Endothelial cell of coronary artery (primary cell): Measurements from ENCODE around the gene ZSWIM6. TPM values are rescaled to one million over a fixed set of nuclear protein-coding genes. Genes with fewer than 3 reads are reported as not detected.

ENCODE experiments used
- total RNA-seq: library from RNA; depleted of rRNA; stranded (reverse); fragments of >200 nt; gene quantifications from 2 replicates; pipeline ENCODE4 v1.2.3, GENCODE V29; 2014

The ZSWIM6 gene
- total RNA-seq = 19.0 and 25.0 TPM in 2 replicates

DNA sequence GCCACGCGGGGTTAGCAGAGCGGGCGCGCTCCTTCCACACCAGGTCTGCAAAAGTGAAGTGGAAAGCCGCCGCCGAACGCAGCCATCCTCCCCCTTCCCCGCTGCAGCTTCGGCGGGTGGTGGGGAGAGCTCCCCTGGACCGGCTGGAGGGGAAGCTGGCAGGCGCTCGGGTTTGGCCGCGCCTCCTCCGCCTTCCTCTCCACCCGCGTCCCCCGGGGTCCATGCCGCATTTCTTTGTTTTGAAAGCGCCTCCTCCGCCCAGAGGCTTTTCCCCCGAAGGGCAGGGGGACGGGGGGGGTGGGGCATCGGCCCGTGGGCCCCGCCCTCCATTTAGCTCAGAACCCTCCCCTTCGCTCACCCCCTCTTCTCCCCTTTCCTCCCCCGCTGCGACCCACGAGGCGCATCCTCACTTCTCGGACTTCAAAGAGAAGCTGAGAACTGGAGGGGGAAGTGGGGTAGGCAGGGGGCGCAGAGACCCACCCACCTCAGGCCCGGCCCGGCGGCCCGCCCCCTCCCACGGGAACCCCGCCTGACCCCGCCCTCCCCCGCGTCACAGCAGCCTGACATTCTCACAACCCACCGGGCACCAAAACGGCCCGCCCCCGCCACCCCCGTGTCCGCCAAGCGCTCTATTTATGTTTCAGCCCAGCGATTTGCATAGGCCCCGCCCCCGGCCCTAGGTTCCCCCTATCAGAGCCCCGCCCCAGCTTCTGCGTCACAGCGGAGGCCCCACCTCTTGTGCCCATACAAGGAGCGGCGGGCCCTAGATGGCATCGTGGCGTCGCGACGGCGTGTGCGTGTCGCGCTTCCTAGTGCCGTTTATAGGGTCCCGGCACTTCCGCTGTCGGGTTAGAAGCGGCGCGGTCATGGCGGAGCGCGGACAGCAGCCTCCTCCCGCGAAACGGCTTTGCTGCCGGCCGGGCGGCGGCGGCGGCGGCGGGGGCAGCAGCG is at the start of gene ZSWIM6:
ZSWIM6 (plus strand) TSS at position 852 of the 951 bp plus-strand sequence; CDS start at position 867, 15 bp downstream.

Other genes starting within 250 kb of the ZSWIM6 start
- 65.9 and 66.8 TPM in 2 replicates for gene SMIM15, start 169.8 kb upstream of the ZSWIM6 start, total RNA-seq